Measurements from ENCODE around the gene RTEL1. TPM values are rescaled to one million over a fixed set of nuclear protein-coding genes. Genes with fewer than 3 reads are reported as not detected.
"Not testable (repeated sequence)": the region's sequence is repeated elsewhere in the genome, so short reads cannot be mapped to it uniquely, and the experiment has no call there.

Gene RTEL1
- total RNA-seq, 4 donors from 2014 or later, result 10.2 to 34.4 (median 21.6) TPM

DNA sequence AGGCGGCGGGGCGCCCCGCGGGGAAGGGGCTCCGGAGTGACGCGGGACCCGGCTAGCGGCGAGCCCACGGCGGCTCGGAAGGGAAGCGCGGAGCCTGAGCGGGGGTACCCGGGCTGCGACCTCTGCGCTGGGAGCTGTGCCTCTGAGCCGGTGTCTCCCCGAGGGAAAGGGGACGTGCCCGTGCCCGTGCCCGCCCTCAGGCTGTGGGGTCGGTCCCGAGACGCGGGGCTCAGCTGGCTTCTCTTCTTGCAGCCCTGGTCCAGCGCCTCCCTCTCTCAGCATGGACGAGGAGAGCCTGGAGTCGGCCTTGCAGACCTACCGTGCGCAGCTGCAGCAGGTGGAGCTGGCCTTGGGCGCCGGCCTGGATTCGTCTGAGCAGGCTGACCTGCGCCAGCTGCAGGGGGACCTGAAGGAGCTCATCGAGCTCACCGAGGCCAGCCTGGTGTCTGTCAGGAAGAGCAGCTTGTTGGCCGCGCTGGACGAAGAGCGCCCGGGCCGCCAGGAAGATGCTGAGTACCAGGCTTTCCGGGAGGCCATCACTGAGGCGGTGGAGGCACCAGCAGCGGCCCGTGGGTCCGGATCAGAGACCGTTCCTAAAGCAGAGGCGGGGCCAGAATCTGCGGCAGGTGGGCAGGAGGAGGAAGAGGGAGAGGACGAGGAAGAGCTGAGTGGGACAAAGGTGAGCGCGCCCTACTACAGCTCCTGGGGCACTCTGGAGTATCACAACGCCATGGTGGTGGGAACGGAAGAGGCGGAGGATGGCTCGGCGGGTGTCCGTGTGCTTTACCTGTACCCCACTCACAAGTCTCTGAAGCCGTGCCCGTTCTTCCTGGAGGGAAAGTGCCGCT, 50.4 kb downstream of the RTEL1 start:
- TF ChIP-seq, protein P1, sequence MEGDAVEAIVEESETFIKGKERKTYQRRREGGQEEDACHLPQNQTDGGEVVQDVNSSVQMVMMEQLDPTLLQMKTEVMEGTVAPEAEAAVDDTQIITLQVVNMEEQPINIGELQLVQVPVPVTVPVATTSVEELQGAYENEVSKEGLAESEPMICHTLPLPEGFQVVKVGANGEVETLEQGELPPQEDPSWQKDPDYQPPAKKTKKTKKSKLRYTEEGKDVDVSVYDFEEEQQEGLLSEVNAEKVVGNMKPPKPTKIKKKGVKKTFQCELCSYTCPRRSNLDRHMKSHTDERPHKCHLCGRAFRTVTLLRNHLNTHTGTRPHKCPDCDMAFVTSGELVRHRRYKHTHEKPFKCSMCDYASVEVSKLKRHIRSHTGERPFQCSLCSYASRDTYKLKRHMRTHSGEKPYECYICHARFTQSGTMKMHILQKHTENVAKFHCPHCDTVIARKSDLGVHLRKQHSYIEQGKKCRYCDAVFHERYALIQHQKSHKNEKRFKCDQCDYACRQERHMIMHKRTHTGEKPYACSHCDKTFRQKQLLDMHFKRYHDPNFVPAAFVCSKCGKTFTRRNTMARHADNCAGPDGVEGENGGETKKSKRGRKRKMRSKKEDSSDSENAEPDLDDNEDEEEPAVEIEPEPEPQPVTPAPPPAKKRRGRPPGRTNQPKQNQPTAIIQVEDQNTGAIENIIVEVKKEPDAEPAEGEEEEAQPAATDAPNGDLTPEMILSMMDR (IDR thresholded peaks at IDR 0.05), result no peak
- DNase-seq (ENCODE audit: low spot score) (no peak), ATAC-seq (ENCODE audit: low FRiP score) (no peak)

DNA sequence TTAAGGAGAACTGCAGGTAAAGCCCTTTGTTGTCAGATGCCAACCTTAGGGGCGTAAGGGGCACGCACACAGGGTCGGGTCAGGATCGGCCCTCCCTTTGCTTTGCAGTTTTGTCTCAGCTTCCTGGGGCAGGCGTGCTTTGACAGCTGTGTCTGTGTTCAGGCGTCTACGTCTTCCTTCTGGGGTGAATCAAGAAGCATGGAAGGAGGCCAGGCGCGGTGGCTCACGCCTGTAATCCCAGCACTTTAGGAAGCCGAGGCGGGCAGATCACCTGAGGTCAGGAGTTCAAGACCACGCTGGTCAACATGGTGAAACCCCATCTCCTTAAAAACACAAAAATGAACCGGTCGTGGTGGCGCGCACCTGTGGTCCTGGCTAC, 51.0 kb downstream of the RTEL1 start:
- TF ChIP-seq, protein P1 (IDR thresholded peaks at IDR 0.05), result no peak
- DNase-seq (ENCODE audit: low spot score), result no peak
- ATAC-seq (ENCODE audit: low FRiP score), result no peak

DNA sequence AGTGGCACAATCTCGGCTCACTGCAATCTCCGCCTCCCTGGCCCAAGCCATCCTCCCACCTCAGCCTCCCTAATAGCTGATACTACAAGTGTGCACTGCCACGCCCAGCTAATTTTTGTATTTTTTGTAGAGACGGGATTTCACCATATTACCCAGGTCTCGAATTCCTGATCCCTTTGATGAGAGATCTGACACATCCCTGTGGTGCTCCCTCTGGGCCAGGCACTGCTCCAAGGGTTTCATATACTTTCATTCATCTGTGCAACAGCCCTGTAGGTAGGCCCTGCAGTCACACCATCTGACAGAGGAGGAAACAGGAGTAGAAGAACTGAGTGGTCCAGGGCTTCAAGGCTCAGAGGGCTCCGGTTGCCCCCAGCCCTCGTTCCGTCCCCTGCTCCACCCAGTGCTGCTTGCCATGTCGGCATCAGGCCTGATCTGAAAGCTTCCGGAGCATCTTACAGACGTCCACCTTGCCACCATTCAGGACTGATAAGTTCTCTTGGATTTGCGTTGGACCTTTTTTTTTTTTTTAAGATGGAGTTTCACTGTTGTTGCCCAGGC, 53.1 kb downstream of the RTEL1 start:
- ATAC-seq (ENCODE audit: low FRiP score), result no peak
- TF ChIP-seq, protein P1 (IDR thresholded peaks at IDR 0.05), result no peak

DNA sequence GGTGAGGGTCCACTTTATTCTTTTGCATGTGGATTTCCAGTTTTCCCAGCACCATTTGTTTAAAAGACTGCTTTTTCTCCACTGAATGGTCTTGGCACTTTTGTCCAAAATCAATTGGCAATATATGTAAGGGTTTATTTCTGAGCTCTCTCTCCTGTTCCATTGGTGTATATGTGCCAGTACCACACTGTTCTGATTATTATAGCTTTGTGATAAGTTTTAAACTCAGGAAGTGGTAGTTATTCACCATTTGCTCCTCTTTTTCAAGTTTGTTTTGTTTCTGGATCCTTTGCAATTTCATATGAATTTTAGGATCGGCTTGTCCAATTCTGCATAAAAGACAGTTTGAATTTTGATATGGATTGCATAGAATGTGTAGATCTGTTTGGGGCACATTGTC, 54.1 kb downstream of the RTEL1 start:
- TF ChIP-seq, protein P1 (IDR thresholded peaks at IDR 0.05), result no peak
- DNase-seq (ENCODE audit: low spot score) (no peak), ATAC-seq (ENCODE audit: low FRiP score) (no peak)

More for the DNA sequence above, 53.1 kb downstream of the RTEL1 start:
- DNase-seq (ENCODE audit: low spot score), result no peak

DNA sequence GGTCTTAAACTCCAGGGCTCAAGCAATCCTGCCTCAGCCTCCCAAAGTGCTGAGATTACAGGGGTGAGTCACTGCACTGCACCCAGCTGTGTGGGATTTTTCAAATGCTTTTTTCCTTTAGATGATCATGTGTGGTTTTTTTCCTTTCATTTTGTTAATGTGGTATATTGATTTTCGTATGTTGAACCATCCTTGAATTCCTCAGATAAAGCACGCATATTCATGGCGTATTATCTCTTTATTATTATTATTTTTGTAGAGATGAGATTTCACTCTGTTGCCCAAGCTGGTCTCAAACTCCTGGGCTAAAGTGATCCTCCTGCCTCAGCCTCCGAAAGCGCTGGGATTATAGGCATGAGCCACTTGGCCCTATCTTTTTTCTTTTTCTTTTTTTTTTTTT, 56.7 kb downstream of the RTEL1 start:
- TF ChIP-seq, protein P1 (IDR thresholded peaks at IDR 0.05), result no peak
- DNase-seq (ENCODE audit: low spot score) (no peak), ATAC-seq (ENCODE audit: low FRiP score) (no peak)

DNA sequence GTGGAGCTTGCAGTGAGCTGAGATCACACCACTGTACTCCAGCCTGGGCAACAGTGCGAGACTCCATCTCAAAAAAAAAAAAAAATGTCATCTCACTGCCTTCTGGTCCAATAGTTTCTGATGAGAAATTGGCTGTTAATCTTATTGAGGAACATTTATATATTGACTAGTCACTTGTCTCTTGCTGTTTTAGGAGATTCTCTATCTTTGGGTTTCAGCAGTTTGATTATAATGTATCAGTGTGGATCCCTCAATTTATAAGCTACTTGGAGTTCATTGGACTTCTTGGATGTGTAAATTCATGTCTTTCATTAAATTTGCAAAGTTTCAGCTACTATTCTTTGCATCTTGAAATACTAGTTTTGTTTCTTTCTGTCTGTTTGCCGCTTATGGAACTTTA, 60.9 kb downstream of the RTEL1 start:
- DNase-seq (ENCODE audit: low spot score) (no peak), ATAC-seq (ENCODE audit: low FRiP score) (no peak)
- TF ChIP-seq, protein P1 (IDR thresholded peaks at IDR 0.05), result no peak

DNA sequence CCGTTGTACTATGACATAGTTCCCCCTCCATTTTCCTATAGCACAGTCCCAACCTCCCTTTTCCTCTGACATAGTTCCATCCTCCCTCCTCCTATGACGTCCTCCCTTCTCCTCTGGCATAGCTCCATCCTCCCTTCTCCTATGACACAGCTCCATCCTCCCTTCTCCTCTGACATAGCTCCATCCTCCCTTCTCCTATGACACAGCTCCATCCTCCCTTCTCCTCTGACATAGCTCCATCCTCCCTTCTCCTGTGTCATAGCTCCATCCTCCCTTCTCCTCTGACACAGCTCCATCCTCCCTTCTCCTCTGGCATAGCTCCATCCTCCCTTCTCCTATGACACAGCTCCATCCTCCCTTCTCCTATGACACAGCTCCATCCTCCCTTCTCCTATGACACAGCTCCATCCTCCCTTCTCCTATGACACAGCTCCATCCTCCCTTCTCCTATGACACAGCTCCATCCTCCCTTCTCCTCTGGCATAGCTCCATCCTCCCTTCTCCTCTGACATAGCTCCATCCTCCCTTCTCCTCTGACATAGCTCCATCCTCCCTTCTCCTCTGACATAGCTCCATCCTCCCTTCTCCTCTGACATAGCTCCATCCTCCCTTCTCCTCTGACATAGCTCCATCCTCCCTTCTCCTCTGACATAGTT, 65.0 kb downstream of the RTEL1 start:
- ATAC-seq (ENCODE audit: low FRiP score); DNase-seq (ENCODE audit: low spot score): not testable (repeated sequence)

DNA sequence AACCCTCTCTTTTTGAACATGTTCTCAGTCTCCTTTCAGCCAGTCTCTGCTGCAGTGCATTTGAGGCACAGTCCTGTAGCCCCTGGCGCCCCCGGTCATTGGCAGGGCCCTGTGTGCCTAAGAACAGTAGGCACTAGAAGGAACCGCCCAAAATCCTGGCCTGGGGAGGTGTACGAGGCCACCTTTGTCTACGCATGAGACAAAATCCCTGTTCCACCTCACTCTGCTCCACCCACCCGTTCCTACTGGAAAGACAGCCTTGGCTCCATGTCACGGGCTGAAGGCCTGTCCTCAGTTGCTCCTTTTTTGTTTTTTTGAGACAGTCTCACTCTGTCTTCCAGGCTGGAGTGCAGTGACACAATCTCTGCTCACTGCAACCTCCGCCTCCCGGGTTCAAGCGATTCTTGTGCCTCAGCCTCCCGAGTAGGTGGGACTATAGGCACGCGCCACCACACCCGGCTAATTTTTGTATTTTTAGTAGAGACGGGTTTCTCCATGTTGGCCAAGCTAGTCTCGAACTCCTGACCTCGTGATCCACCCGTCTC, 72.1 kb downstream of the RTEL1 start:
- DNase-seq (ENCODE audit: low spot score); ATAC-seq (ENCODE audit: low FRiP score): not testable (repeated sequence)
